GM19397 (cell line): ENCODE data around the gene TRIM40.
"Not testable (repeated sequence)": the region's sequence is repeated elsewhere in the genome, so short reads cannot be mapped to it uniquely, and the experiment has no call there.

Experiments used
- ATAC-seq: cut with Tn5 transposase; IDR thresholded peaks from one replicate; pipeline ENCODE4 v1.9.1; 2021; ENCODE audit warnings: mild to moderate bottlenecking, moderate library complexity; ENCODE audit not compliant: unreplicated experiment

The TRIM40 gene

GRCh38 chr6:30162265-30163089 is 26.5 kb downstream of the TRIM40 start:
- no peak for ATAC-seq

GRCh38 chr6:30163090-30163917 is 27.4 kb downstream of the TRIM40 start, which contains the start of gene TRIM15:
Gene TRIM15, plus strand, starts transcription at chr6:30163546. Its CDS starts 139 bp downstream, at chr6:30163685.
- ATAC-seq: no peak

GRCh38 chr6:30163918-30164654 is 28.1 kb downstream of the TRIM40 start:
- ATAC-seq: no peak

GRCh38 chr6:30164714-30165113 is 28.8 kb downstream of the TRIM40 start:
- ATAC-seq: no peak

GRCh38 chr6:30165238-30165637 is 29.3 kb downstream of the TRIM40 start:
- ATAC-seq: not testable (repeated sequence)

GRCh38 chr6:30167101-30167500 is 31.2 kb downstream of the TRIM40 start:
- ATAC-seq: no peak

GRCh38 chr6:30168741-30169140 is 32.8 kb downstream of the TRIM40 start:
- no peak for ATAC-seq

- ATAC-seq: no peak
Observed at GRCh38 chr6:30169658-30170614, 34.0 kb downstream of the TRIM40 start.

GRCh38 chr6:30171677-30172471 is 35.9 kb downstream of the TRIM40 start:
- ATAC-seq: no peak

- no peak for ATAC-seq
Observed at GRCh38 chr6:30172681-30173080, 36.7 kb downstream of the TRIM40 start.

- no peak for ATAC-seq
Observed at GRCh38 chr6:30175765-30176164, 39.8 kb downstream of the TRIM40 start.

- ATAC-seq: no peak
Observed at GRCh38 chr6:30178837-30179236, 42.9 kb downstream of the TRIM40 start.

GRCh38 chr6:30180145-30180544 is 44.2 kb downstream of the TRIM40 start:
- ATAC-seq: no peak

- no peak for ATAC-seq
Observed at GRCh38 chr6:30184417-30185031, 48.6 kb downstream of the TRIM40 start.

- no peak for ATAC-seq
Observed at GRCh38 chr6:30185846-30186484, 50.0 kb downstream of the TRIM40 start.

- no peak for ATAC-seq
Observed at GRCh38 chr6:30188541-30188940, 52.6 kb downstream of the TRIM40 start.

GRCh38 chr6:30192076-30192475 is 56.1 kb downstream of the TRIM40 start:
- no peak for ATAC-seq
